ENCODE results near the gene LMAN1L.

LMAN1L gene

GRCh38 chr15:74863239-74864056 lies 50.8 kb downstream of the LMAN1L start:
- H3K4me1 ChIP-seq (ENCODE audit: insufficient read depth, low read length): no peaks in the 10 kb centered on the region
- peaks cover 68% of the 10 kb centered on the region for H3K79me2 ChIP-seq (ENCODE audit: insufficient read depth, low read length)
- peaks cover 16% of the 10 kb centered on the region for H3K36me3 ChIP-seq (ENCODE audit: insufficient read depth, low read length)
- no peaks in the 10 kb centered on the region for H3K9me3 ChIP-seq (ENCODE audit: insufficient read depth, low read length, severe bottlenecking)
- ATAC-seq (ENCODE audit: insufficient read depth, low read depth): no peak
- TF ChIP-seq CTCF (IDR thresholded peaks at IDR 0.05; ENCODE audit: borderline replicate concordance, extremely low read depth, low read length, poor library complexity, severe bottlenecking): no peak
- TF ChIP-seq EZH2 (IDR thresholded peaks at IDR 0.05; ENCODE audit: borderline replicate concordance, low read depth, low read length, severe bottlenecking): no peak
- H4K20me1 ChIP-seq (ENCODE audit: insufficient read depth, low read length): peaks cover 8% of the 10 kb centered on the region; the same call in 1 of the 2 replicates
- H3K27me3 ChIP-seq (ENCODE audit: insufficient read depth, low read length, poor library complexity): no peaks in the 10 kb centered on the region
- no peak overlapping the region for H3K9ac ChIP-seq (ENCODE audit: low read depth, low read length)
- no peak overlapping the region for H3K4me2 ChIP-seq (ENCODE audit: insufficient read depth, low read length)
- H2AFZ ChIP-seq (ENCODE audit: low read depth, low read length): no peak overlapping the region
- H3K4me3 ChIP-seq (ENCODE audit: low read depth in 1 of 2, low read length in 2 of 2): no peak overlapping the region
- no peak overlapping the region for H3K27ac ChIP-seq (ENCODE audit: low read length)
- no peak for DNase-seq

- H3K4me1 ChIP-seq (ENCODE audit: insufficient read depth, low read length): peaks cover under 1% of the 10 kb centered on the region; the same call in 1 of the 2 replicates
- TF ChIP-seq EZH2 (IDR thresholded peaks at IDR 0.05; ENCODE audit: borderline replicate concordance, low read depth, low read length, severe bottlenecking) (no peak), CTCF (IDR thresholded peaks at IDR 0.05; ENCODE audit: borderline replicate concordance, extremely low read depth, low read length, poor library complexity, severe bottlenecking) (no peak)
- no peak overlapping the region for H3K4me2 ChIP-seq (ENCODE audit: insufficient read depth, low read length)
- no peaks in the 10 kb centered on the region for H3K27me3 ChIP-seq (ENCODE audit: insufficient read depth, low read length, poor library complexity)
- peaks cover 8% of the 10 kb centered on the region; the same call in 1 of the 2 replicates for H4K20me1 ChIP-seq (ENCODE audit: insufficient read depth, low read length)
- H3K9me3 ChIP-seq (ENCODE audit: insufficient read depth, low read length, severe bottlenecking): no peaks in the 10 kb centered on the region
- H3K36me3 ChIP-seq (ENCODE audit: insufficient read depth, low read length): peaks cover 20% of the 10 kb centered on the region
- H3K27ac ChIP-seq (ENCODE audit: low read length): no peak overlapping the region
- peaks cover 71% of the 10 kb centered on the region for H3K79me2 ChIP-seq (ENCODE audit: insufficient read depth, low read length)
- no peak overlapping the region for H2AFZ ChIP-seq (ENCODE audit: low read depth, low read length)
- no peak for DNase-seq
- H3K4me3 ChIP-seq (ENCODE audit: low read depth in 1 of 2, low read length in 2 of 2): no peak overlapping the region
- no peak for ATAC-seq (ENCODE audit: insufficient read depth, low read depth)
- H3K9ac ChIP-seq (ENCODE audit: low read depth, low read length): no peak overlapping the region
These were observed 51.7 kb downstream of the LMAN1L start for GRCh38 chr15:74864296-74864695.

GRCh38 chr15:74865316-74865715 lies 52.7 kb downstream of the LMAN1L start:
- ATAC-seq (ENCODE audit: insufficient read depth, low read depth) (no peak), DNase-seq (no peak)
- Histone ChIP-seq H3K4me2 (ENCODE audit: insufficient read depth, low read length) (no peak overlapping the region), H3K4me3 (ENCODE audit: low read depth in 1 of 2, low read length in 2 of 2) (no peak overlapping the region), H3K79me2 (ENCODE audit: insufficient read depth, low read length) (peaks cover 72% of the 10 kb centered on the region), H3K4me1 (ENCODE audit: insufficient read depth, low read length) (peaks cover 11% of the 10 kb centered on the region), H4K20me1 (ENCODE audit: insufficient read depth, low read length) (peaks cover 16% of the 10 kb centered on the region), H3K27ac (ENCODE audit: low read length) (no peak overlapping the region), H3K36me3 (ENCODE audit: insufficient read depth, low read length) (peaks cover 20% of the 10 kb centered on the region), H3K27me3 (ENCODE audit: insufficient read depth, low read length, poor library complexity) (no peaks in the 10 kb centered on the region), H3K9me3 (ENCODE audit: insufficient read depth, low read length, severe bottlenecking) (no peaks in the 10 kb centered on the region), H2AFZ (ENCODE audit: low read depth, low read length) (no peak overlapping the region), H3K9ac (ENCODE audit: low read depth, low read length) (no peak overlapping the region)
- TF ChIP-seq EZH2 (IDR thresholded peaks at IDR 0.05; ENCODE audit: borderline replicate concordance, low read depth, low read length, severe bottlenecking) (no peak), CTCF (IDR thresholded peaks at IDR 0.05; ENCODE audit: borderline replicate concordance, extremely low read depth, low read length, poor library complexity, severe bottlenecking) (no peak)
